ENCODE results near the gene MFRP. TPM values are rescaled to one million over a fixed set of nuclear protein-coding genes. Genes with fewer than 3 reads are reported as not detected.
"Not testable (repeated sequence)": the region's sequence is repeated elsewhere in the genome, so short reads cannot be mapped to it uniquely, and the experiment has no call there.

MFRP gene
- polyA plus RNA-seq, 2 of the 4 experiments (the other 2 are of a cell fraction) = not detected

DNA sequence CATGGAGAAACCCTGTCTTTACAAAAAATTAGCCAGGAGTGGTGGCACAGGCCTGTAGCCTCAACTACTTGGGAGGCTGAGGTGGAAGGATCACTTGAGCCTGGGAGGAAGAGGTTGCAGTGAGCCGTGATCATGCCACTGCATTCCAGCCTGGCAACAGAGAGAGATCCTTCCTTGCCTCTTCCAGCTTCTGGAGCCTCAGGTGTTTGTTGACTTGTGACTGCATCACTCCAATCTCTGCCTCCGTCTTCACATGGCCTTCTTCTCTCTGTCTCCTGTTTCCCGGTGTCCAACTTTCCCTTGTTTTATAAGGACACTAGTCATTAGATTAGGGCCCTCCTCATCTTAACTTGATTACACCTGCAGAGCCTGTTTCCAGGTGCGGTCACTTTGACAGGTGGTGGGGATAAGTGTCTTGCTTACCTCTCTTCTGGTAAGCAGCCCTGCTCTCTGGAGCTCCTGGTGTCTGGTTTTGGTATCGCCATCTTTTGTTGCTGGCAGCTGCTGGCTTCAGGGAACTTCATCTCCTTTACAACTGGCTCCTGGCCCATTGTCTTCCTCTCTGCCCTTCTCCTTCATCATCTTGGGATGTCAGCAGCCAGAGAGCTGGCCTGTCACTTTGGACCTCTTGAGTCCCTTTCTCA lies 43.2 kb upstream of the MFRP start:
- ChIA-PET POLR2A (no interaction called here), CTCF (interaction anchor here (0.7 to 1.2 kb wide), 2 partner anchors 13 to 16 kb away, joined by 3 read pairs; no protein-coding TSS in a partner anchor)
- H3K4me3 ChIP-seq = no peak overlapping the region
- DNase-seq (ENCODE audit: low read depth in 1 of 2, low spot score in 1 of 2) (peak in 1 of 2 experiments; percentile 40), ATAC-seq (peak; percentile 47 to 76; a peak in 3 of 6 replicates), FAIRE-seq (no peak)
- TF ChIP-seq KDM5A (IDR thresholded peaks at IDR 0.05) (no peak), CBX2 (IDR thresholded peaks at IDR 0.05; ENCODE audit: borderline replicate concordance, low read depth) (no peak), GATA3 (IDR thresholded peaks at IDR 0.05; ENCODE audit: borderline replicate concordance) (no peak), POLR2A (IDR thresholded peaks at IDR 0.05; ENCODE audit: low read length) (no peak), HOXA7 (CRISPR knock-in tag; IDR thresholded peaks at IDR 0.05) (no peak), RAD21 (conservative IDR thresholded peaks at IDR 0.05 in 1 of 2, IDR thresholded peaks at IDR 0.05 in 1 of 2) (0 out of 5 replicates have a peak, but pooled peaks of 1 of the 2 experiments have one; percentile 6)
- H3K4me1 ChIP-seq = no peaks in the 10 kb centered on the region
- no peak overlapping the region for H3K27ac ChIP-seq
- WGBS (ENCODE audit: missing lambda C conversion rate) = 78% methylated on average over 5 of the region's 5 CpGs
- no peak overlapping the region for H3K4me2 ChIP-seq
- no peaks in the 10 kb centered on the region for H3K9me3 ChIP-seq

DNA sequence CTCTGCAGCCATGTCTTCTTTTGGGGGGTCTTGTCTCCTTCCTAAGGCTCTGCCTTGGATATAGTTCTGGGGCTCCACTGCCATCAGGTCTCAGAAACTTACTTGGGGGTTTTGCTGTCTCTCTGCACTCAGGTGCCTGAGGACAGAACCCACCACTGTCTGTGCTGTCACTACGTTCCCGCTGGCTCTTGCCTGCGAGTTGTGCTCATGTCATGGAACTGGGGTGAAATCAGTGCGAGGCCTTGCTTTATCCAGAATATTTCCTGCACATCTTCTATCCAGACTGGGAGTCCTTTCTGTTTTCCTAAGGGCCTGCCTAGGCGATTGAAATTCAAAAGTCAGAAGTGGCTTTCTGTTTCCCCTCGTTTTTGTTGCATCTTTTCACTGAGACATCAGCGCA lies 41.6 kb upstream of the MFRP start:
- DNase-seq (ENCODE audit: low read depth in 1 of 2, low spot score in 1 of 2) (no peak), ATAC-seq (no peak), FAIRE-seq (no peak)
- ChIA-PET POLR2A (no interaction called here), CTCF (interaction anchor here (1.3 to 1.7 kb wide), 2 partner anchors 14 to 86 kb away, joined by 3 to 5 read pairs; no protein-coding TSS in a partner anchor)
- Histone ChIP-seq H3K4me1 (no peaks in the 10 kb centered on the region), H3K9me3 (no peaks in the 10 kb centered on the region), H3K4me3 (no peak overlapping the region), H3K4me2 (no peak overlapping the region), H3K27ac (no peak overlapping the region)
- WGBS (ENCODE audit: missing lambda C conversion rate) = 75% methylated on average over 7 of the region's 7 CpGs
- TF ChIP-seq, protein P1, sequence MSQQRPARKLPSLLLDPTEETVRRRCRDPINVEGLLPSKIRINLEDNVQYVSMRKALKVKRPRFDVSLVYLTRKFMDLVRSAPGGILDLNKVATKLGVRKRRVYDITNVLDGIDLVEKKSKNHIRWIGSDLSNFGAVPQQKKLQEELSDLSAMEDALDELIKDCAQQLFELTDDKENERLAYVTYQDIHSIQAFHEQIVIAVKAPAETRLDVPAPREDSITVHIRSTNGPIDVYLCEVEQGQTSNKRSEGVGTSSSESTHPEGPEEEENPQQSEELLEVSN (IDR thresholded peaks at IDR 0.05; ENCODE audit: borderline replicate concordance, low read depth) = no peak
- no peak for TF ChIP-seq RFX5 (IDR thresholded peaks at IDR 0.05)
- no peak for TF ChIP-seq FOXS1 (CRISPR knock-in tag; IDR thresholded peaks at IDR 0.05)

- Histone ChIP-seq H3K4me1 (peaks cover 4% of the 10 kb centered on the region; the same call in 1 of the 3 replicates), H3K4me3 (no peak overlapping the region), H3K27ac (no peak overlapping the region), H3K4me2 (no peak overlapping the region), H3K9me3 (no peaks in the 10 kb centered on the region)
- ATAC-seq = no peak
- DNase-seq (ENCODE audit: low read depth in 1 of 2, low spot score in 1 of 2) = no peak
- WGBS (ENCODE audit: missing lambda C conversion rate) = 91% methylated on average over 2 of the region's 2 CpGs
- no peak for FAIRE-seq
- TF ChIP-seq, protein P2, sequence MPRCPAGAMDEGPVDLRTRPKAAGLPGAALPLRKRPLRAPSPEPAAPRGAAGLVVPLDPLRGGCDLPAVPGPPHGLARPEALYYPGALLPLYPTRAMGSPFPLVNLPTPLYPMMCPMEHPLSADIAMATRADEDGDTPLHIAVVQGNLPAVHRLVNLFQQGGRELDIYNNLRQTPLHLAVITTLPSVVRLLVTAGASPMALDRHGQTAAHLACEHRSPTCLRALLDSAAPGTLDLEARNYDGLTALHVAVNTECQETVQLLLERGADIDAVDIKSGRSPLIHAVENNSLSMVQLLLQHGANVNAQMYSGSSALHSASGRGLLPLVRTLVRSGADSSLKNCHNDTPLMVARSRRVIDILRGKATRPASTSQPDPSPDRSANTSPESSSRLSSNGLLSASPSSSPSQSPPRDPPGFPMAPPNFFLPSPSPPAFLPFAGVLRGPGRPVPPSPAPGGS (IDR thresholded peaks at IDR 0.05) = no peak
- no peak for TF ChIP-seq FOXS1 (CRISPR knock-in tag; IDR thresholded peaks at IDR 0.05)
- no peak for TF ChIP-seq MAZ (IDR thresholded peaks at IDR 0.05; ENCODE audit: borderline replicate concordance, low read depth, low read length)
- TF ChIP-seq BHLHE40 (IDR thresholded peaks at IDR 0.05; ENCODE audit: low read depth, low read length) = no peak
- TF ChIP-seq KDM5A (IDR thresholded peaks at IDR 0.05) = no peak
- TF ChIP-seq, protein P3, sequence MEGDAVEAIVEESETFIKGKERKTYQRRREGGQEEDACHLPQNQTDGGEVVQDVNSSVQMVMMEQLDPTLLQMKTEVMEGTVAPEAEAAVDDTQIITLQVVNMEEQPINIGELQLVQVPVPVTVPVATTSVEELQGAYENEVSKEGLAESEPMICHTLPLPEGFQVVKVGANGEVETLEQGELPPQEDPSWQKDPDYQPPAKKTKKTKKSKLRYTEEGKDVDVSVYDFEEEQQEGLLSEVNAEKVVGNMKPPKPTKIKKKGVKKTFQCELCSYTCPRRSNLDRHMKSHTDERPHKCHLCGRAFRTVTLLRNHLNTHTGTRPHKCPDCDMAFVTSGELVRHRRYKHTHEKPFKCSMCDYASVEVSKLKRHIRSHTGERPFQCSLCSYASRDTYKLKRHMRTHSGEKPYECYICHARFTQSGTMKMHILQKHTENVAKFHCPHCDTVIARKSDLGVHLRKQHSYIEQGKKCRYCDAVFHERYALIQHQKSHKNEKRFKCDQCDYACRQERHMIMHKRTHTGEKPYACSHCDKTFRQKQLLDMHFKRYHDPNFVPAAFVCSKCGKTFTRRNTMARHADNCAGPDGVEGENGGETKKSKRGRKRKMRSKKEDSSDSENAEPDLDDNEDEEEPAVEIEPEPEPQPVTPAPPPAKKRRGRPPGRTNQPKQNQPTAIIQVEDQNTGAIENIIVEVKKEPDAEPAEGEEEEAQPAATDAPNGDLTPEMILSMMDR (IDR thresholded peaks at IDR 0.05) = no peak
- no peak for TF ChIP-seq CBX8 (IDR thresholded peaks at IDR 0.05)
- TF ChIP-seq RCOR1 (IDR thresholded peaks at IDR 0.05; ENCODE audit: low read depth, low read length) = no peak
- no peak for TF ChIP-seq HDAC2 (IDR thresholded peaks at IDR 0.05)
- no peak for TF ChIP-seq HEYL (CRISPR knock-in tag; IDR thresholded peaks at IDR 0.05)
- no peak for TF ChIP-seq HMGXB4 (CRISPR knock-in tag; IDR thresholded peaks at IDR 0.05; ENCODE audit: borderline replicate concordance)
- TF ChIP-seq USF2 (IDR thresholded peaks at IDR 0.05) = no peak
- TF ChIP-seq HOXB5 (CRISPR knock-in tag; IDR thresholded peaks at IDR 0.05) = no peak
- no peak for TF ChIP-seq SREBF2 (IDR thresholded peaks at IDR 0.05)
- TF ChIP-seq FOSL2 (IDR thresholded peaks at IDR 0.05) = no peak
- TF ChIP-seq FOSL2 (CRISPR knock-in tag; IDR thresholded peaks at IDR 0.05) = no peak
- CTCF ChIA-PET = interaction anchor here (0.9 to 20.0 kb wide), 7 partner anchors 11 to 724 kb away, joined by 3 to 341 read pairs (median 4); no protein-coding TSS in a partner anchor
- POLR2A ChIA-PET = no interaction called here
Observed at GRCh38 chr11:119384332-119384731, 37.8 kb upstream of the MFRP start.

DNA sequence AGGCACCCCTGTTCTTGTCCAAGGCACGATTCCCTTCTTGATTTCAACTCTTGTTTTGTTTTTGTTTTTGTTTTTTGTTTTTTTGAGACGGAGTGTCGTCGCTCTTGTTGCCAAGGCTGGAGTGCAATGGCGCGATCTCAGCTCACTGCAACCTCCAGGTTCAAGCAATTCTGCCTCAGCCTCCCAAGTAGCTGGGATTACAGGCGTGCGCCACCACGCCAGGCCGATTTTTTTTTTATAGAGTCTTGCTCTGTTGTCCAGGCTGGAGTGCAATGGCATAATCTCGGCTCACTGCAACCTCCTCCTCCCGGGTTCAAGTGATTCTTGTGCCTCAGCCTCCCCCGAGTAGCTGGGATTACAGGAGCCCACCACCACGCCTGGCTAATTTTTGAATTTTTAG lies 36.0 kb upstream of the MFRP start:
- CTCF ChIA-PET = interaction anchor here (0.8 to 20.0 kb wide), 17 partner anchors 9 to 94 kb away, joined by 3 to 341 read pairs (median 8); no protein-coding TSS in a partner anchor
- H3K27ac ChIP-seq; POLR2A ChIA-PET; H3K9me3 ChIP-seq; ATAC-seq; H3K4me3 ChIP-seq; H3K4me1 ChIP-seq; DNase-seq (ENCODE audit: low read depth in 1 of 2, low spot score in 1 of 2); FAIRE-seq: not testable (repeated sequence)
- H3K4me2 ChIP-seq = peak overlapping the region; percentile 84
- WGBS (ENCODE audit: missing lambda C conversion rate) = 77% methylated on average over 14 of the region's 14 CpGs

Data from A549 (cell line).